GM10847 (cell line): ENCODE results near the gene POLR3C.

Experiments
- POLR2A ChIP-seq: IDR thresholded peaks from 2 replicates; pipeline ENCODE4 v1.6.1; 2011; ENCODE audit not compliant: insufficient read length; ENCODE audit errors: extremely low read depth

Gene POLR3C, protein sequence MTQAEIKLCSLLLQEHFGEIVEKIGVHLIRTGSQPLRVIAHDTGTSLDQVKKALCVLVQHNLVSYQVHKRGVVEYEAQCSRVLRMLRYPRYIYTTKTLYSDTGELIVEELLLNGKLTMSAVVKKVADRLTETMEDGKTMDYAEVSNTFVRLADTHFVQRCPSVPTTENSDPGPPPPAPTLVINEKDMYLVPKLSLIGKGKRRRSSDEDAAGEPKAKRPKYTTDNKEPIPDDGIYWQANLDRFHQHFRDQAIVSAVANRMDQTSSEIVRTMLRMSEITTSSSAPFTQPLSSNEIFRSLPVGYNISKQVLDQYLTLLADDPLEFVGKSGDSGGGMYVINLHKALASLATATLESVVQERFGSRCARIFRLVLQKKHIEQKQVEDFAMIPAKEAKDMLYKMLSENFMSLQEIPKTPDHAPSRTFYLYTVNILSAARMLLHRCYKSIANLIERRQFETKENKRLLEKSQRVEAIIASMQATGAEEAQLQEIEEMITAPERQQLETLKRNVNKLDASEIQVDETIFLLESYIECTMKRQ

GRCh38 chr1:145823565-145824498, at the start of gene POLR3C, which contains the start of gene RNF115:
Gene POLR3C, plus strand, starts transcription at chr1:145824200. Its CDS starts 1,577 bp downstream, at chr1:145825777.
Gene RNF115, minus strand, starts transcription at chr1:145824095. Its CDS starts 222 bp downstream, at chr1:145823873.
- TF ChIP-seq POLR2A = peak; percentile 46

GRCh38 chr1:145777357-145778145, 46.4 kb upstream of the POLR3C start:
- TF ChIP-seq POLR2A = no peak

DNA sequence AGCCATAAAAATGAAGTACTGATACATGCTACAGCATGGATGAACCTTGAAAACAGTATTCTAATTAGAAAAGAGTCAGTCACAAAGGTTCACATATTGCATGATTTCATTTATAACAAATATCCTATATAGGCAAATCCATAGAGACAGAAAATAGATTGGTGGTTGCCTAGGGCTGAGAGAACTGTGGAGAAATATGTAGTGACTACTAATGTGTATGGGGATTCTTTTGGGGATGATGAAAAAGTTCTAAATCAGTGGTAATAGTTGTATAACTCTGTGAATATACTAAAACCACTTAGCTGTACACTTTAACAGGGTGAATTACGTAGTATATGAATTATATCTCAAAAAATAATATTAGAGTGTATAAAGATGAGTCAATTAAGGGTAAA, 45.9 kb upstream of the POLR3C start:
- no peak for TF ChIP-seq POLR2A

DNA sequence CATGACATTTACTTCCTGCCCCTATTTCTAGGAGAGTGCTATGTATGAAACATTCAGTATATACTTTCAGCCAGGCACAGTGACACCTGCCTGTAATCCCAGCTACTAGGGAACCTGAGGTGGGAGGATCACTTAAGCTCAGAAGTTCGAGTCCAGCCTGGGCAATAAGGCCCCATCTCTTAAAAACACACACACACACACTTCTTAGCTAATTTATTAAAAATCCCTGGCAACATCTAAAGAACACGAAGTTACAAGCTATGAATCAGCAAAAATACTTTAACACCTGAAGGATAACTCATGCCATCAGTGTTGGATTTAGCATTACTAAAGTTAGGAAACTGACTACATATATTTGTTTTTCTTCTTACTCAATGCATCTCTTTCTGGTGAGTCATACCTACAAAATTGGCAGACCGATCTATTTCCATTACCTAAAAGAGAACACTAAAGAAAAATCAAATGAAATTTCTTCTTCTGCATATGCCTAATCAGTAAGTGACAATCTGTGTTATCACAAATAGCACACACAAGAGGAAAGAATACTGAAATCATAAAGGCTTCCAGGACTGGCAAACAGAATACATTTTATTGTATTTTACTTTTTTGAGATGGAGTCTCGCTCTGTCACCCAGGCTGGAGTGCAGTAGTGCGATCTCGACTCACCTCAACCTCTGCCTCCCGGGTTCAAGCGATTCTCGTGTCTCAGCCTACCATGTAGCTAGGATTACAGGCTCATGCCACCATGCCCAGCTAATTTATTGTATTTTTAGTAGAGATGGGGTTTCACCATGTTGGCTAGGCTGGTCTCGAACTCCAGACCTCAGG, 41.5 kb upstream of the POLR3C start:
- no peak for TF ChIP-seq POLR2A

GRCh38 chr1:145784409-145784808, 39.6 kb upstream of the POLR3C start:
- no peak for TF ChIP-seq POLR2A

GRCh38 chr1:145785547-145785946, 38.5 kb upstream of the POLR3C start:
- TF ChIP-seq POLR2A = no peak

GRCh38 chr1:145786271-145786670, 37.7 kb upstream of the POLR3C start:
- TF ChIP-seq POLR2A = no peak

DNA sequence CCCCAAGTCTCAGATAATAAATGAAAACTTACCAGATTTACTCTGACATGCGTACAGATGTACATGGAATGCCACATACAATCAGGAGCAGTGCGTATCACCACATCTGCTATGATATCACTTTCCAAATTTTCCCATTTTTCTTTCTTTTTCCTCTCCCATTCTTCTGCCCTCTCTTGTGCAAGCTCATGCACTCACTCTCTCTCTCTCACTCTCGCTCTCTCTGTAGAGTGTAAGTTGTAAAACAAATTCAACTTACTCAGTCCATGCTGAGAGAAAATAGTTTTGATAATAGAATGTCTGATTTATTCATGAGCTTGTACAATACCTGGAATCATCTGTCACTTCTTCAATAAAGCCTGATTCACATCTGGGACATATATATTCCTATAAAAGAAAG, 35.4 kb upstream of the POLR3C start:
- TF ChIP-seq POLR2A = no peak

- TF ChIP-seq POLR2A = no peak
Observed at GRCh38 chr1:145792484-145792883, 31.5 kb upstream of the POLR3C start.

DNA sequence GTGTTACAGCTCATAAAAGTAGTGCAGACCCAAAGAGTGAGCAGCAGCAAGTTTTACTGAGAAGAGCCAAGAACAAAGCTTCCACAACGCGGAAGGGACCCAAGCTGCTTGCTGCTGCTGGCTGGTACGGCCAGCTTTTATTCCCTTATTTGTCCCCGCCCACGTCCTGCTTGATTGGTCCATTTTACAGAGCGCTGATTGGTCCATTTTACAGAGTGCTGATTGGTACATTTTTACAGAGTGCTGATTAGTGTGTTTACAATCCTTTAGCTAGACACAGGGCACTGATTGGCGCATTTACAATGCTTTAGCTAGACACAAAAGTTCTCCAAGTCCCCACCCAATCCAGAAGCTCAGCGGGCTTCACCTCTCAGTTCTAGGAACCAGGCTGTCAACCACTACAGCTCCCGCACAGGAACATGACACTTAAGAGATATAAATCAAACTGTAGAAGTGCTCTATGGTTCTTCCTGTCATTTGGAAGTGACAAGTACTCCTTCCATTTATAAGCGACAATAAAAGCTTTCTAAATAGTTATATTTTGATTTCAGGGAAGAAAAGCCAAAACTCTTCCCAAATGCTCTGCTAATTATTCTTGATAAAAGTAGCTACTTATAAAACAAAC, 28.6 kb upstream of the POLR3C start:
- TF ChIP-seq POLR2A = no peak

- no peak for TF ChIP-seq POLR2A
Observed at GRCh38 chr1:145796753-145797152, 27.2 kb upstream of the POLR3C start.

GRCh38 chr1:145799806-145800205, 24.2 kb upstream of the POLR3C start:
- TF ChIP-seq POLR2A = no peak

DNA sequence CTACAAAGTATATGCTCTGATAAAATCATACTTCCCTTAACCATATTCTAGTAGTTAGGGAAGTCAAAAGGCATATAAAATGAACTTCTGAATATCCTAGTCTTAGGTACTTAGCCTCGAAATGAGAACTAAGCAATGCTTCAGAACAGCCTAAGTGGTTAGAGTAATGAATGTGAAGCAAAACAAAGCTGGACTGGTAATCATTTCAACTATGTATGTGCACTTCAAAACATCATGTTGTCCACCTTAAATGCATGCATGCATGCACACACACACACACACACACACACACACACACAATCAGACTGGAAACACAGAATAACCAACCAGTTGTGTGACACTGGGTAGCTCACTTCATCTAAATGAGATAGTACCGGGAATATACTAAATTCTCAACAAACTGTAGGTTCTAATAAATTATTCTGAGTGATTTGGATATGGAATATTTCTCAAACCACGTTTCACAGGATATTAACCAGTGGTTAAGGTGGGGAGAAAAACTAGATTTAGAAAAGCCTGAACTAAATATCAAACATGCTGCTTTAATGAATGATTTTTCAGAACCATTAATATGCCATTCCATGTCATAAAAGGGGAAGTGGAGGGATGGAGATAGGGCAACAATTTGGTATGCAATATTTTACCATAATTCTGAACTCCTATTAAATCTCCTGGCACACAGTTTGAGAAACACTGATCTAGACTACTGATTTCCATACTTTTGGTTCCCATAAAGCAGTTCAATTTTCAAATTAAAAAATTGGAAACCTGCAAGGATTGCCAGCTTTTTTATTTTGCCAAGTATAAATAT, 19.6 kb upstream of the POLR3C start:
- no peak for TF ChIP-seq POLR2A
